ENCODE measurements around the gene NTM.

GRCh38 chr11:131601586-131601985, 231.2 kb downstream of the NTM start:
- no peak for TF ChIP-seq SUZ12 (IDR thresholded peaks at IDR 0.05; ENCODE audit: low read length)
- TF ChIP-seq CHD2 (IDR thresholded peaks at IDR 0.05; ENCODE audit: low read length): no peak
- TF ChIP-seq ZNF274 (IDR thresholded peaks at IDR 0.05; ENCODE audit: borderline replicate concordance, extremely low read depth, low read length): no peak
- TF ChIP-seq POLR2A (IDR thresholded peaks at IDR 0.05; ENCODE audit: control extremely low read depth in 1 of 2, low read depth in 2 of 2, low read length in 2 of 2): no peak
